ENCODE results near the gene PGLYRP4. TPM values are rescaled to one million over a fixed set of nuclear protein-coding genes. Genes with fewer than 3 reads are reported as not detected.
A peak's percentile ranks its signal among the peaks of the same experiment; 100 is the strongest.
"Not testable (repeated sequence)": the region's sequence is repeated elsewhere in the genome, so short reads cannot be mapped to it uniquely, and the experiment has no call there.

Gene PGLYRP4
- total RNA-seq, 2 donors from 2014 or later, result not detected

GRCh38 chr1:153357853-153358690, 9.4 kb upstream of the PGLYRP4 start, which contains the start of gene S100A9:
Gene S100A9, plus strand, starts transcription at chr1:153357854. Its CDS starts 430 bp downstream, at chr1:153358284.
- Mint-ChIP-seq H3K27ac (peak within 1 kb of the TSS; percentile 82), H3K36me3 (ENCODE audit: low read depth) (peaks cover 7% of the 10 kb centered on the region), H3K27me3 (peaks cover 19% of the 10 kb centered on the region), H3K4me1 (peaks cover 26% of the 10 kb centered on the region), H3K4me3 (peak within 1 kb of the TSS; percentile 83)
- DNase-seq (no peak), ATAC-seq (no peak)
- H3K9me3 ChIP-seq (ENCODE audit: control insufficient read depth, low read length, poor library complexity, severe bottlenecking), result no peaks in the 10 kb centered on the region

- DNase-seq, result no peak
- Mint-ChIP-seq H3K4me3 (peak overlapping the region; percentile 83), H3K27me3 (peaks cover 20% of the 10 kb centered on the region), H3K4me1 (peaks cover 30% of the 10 kb centered on the region), H3K36me3 (ENCODE audit: low read depth) (peaks cover 6% of the 10 kb centered on the region), H3K27ac (peak overlapping the region; percentile 82)
- peak; percentile 40 for ATAC-seq
- H3K9me3 ChIP-seq (ENCODE audit: control insufficient read depth, low read length, poor library complexity, severe bottlenecking), result no peaks in the 10 kb centered on the region
Measured at GRCh38 chr1:153357076-153357852, 8.6 kb upstream of the PGLYRP4 start.

- Mint-ChIP-seq H3K27ac (no peak overlapping the region), H3K4me3 (peak overlapping the region; percentile 39), H3K4me1 (peaks cover 30% of the 10 kb centered on the region), H3K36me3 (ENCODE audit: low read depth) (peaks cover 6% of the 10 kb centered on the region), H3K27me3 (peaks cover 20% of the 10 kb centered on the region)
- ATAC-seq (no peak), DNase-seq (no peak)
- H3K9me3 ChIP-seq (ENCODE audit: control insufficient read depth, low read length, poor library complexity, severe bottlenecking), result no peaks in the 10 kb centered on the region
Measured at GRCh38 chr1:153356392-153357075, 7.9 kb upstream of the PGLYRP4 start.

- H3K36me3 Mint-ChIP-seq (ENCODE audit: low read depth), result peaks cover 2% of the 10 kb centered on the region
- no peak overlapping the region for H3K4me3 Mint-ChIP-seq
- ATAC-seq (peak; percentile 74), DNase-seq (peak in 2 of 3 donors; percentile 15 to 19)
- peaks cover 26% of the 10 kb centered on the region for H3K4me1 Mint-ChIP-seq
- H3K27ac Mint-ChIP-seq, result no peak overlapping the region
- peaks cover 14% of the 10 kb centered on the region for H3K27me3 Mint-ChIP-seq
- no peaks in the 10 kb centered on the region for H3K9me3 ChIP-seq (ENCODE audit: control insufficient read depth, low read length, poor library complexity, severe bottlenecking)
Measured at GRCh38 chr1:153355445-153356071, 6.9 kb upstream of the PGLYRP4 start.

- Mint-ChIP-seq H3K27me3 (peaks cover 14% of the 10 kb centered on the region), H3K4me1 (peaks cover 26% of the 10 kb centered on the region), H3K4me3 (no peak overlapping the region), H3K36me3 (ENCODE audit: low read depth) (peaks cover 2% of the 10 kb centered on the region), H3K27ac (no peak overlapping the region)
- H3K9me3 ChIP-seq (ENCODE audit: control insufficient read depth, low read length, poor library complexity, severe bottlenecking), result no peaks in the 10 kb centered on the region
- ATAC-seq (no peak), DNase-seq (no peak)
Measured at GRCh38 chr1:153354515-153355193, 6.0 kb upstream of the PGLYRP4 start.

GRCh38 chr1:153353226-153353947, 4.7 kb upstream of the PGLYRP4 start:
- no peak for DNase-seq
- peak overlapping the region; percentile 7 for H3K4me3 Mint-ChIP-seq
- H3K27ac Mint-ChIP-seq, result no peak overlapping the region
- H3K4me1 Mint-ChIP-seq, result peaks cover 27% of the 10 kb centered on the region
- no peak for ATAC-seq
- peaks cover 24% of the 10 kb centered on the region for H3K27me3 Mint-ChIP-seq
- no peaks in the 10 kb centered on the region for H3K9me3 ChIP-seq (ENCODE audit: control insufficient read depth, low read length, poor library complexity, severe bottlenecking)
- peaks cover 2% of the 10 kb centered on the region for H3K36me3 Mint-ChIP-seq (ENCODE audit: low read depth)

- H3K4me1 Mint-ChIP-seq, result peaks cover 18% of the 10 kb centered on the region
- peaks cover 32% of the 10 kb centered on the region for H3K27me3 Mint-ChIP-seq
- peak; percentile 81 for ATAC-seq
- no peak overlapping the region for H3K27ac Mint-ChIP-seq
- peak; percentile 41 to 45 (median 41) for DNase-seq
- H3K36me3 Mint-ChIP-seq (ENCODE audit: low read depth), result peaks cover 2% of the 10 kb centered on the region
- no peak overlapping the region for H3K4me3 Mint-ChIP-seq
- H3K9me3 ChIP-seq (ENCODE audit: control insufficient read depth, low read length, poor library complexity, severe bottlenecking), result no peaks in the 10 kb centered on the region
Measured at GRCh38 chr1:153352523-153352922, 3.9 kb upstream of the PGLYRP4 start.

- no peaks in the 10 kb centered on the region for H3K36me3 Mint-ChIP-seq (ENCODE audit: low read depth)
- no peaks in the 10 kb centered on the region for H3K9me3 ChIP-seq (ENCODE audit: control insufficient read depth, low read length, poor library complexity, severe bottlenecking)
- H3K27ac Mint-ChIP-seq, result no peak overlapping the region
- ATAC-seq (no peak), DNase-seq (no peak)
- H3K4me1 Mint-ChIP-seq, result peaks cover 24% of the 10 kb centered on the region
- H3K27me3 Mint-ChIP-seq, result peaks cover 36% of the 10 kb centered on the region
- H3K4me3 Mint-ChIP-seq, result no peak overlapping the region
Measured at GRCh38 chr1:153350321-153350957, 1.8 kb upstream of the PGLYRP4 start.

GRCh38 chr1:153349363-153350320, 1.0 kb upstream of the PGLYRP4 start:
- H3K27me3 Mint-ChIP-seq, result peaks cover 36% of the 10 kb centered on the region
- DNase-seq (no peak), ATAC-seq (no peak)
- H3K4me1 Mint-ChIP-seq, result peaks cover 29% of the 10 kb centered on the region
- no peaks in the 10 kb centered on the region for H3K9me3 ChIP-seq (ENCODE audit: control insufficient read depth, low read length, poor library complexity, severe bottlenecking)
- no peaks in the 10 kb centered on the region for H3K36me3 Mint-ChIP-seq (ENCODE audit: low read depth)
- H3K4me3 Mint-ChIP-seq, result no peak overlapping the region
- H3K27ac Mint-ChIP-seq, result no peak overlapping the region

- no peaks in the 10 kb centered on the region for H3K9me3 ChIP-seq (ENCODE audit: control insufficient read depth, low read length, poor library complexity, severe bottlenecking)
- no peak for ATAC-seq
- H3K4me1 Mint-ChIP-seq, result peaks cover 39% of the 10 kb centered on the region
- H3K36me3 Mint-ChIP-seq (ENCODE audit: low read depth), result no peaks in the 10 kb centered on the region
- DNase-seq, result no peak
- H3K27ac Mint-ChIP-seq, result no peak overlapping the region
- no peak overlapping the region for H3K4me3 Mint-ChIP-seq
- H3K27me3 Mint-ChIP-seq, result peaks cover 38% of the 10 kb centered on the region
Measured at GRCh38 chr1:153347856-153348255, 785 bp downstream of the PGLYRP4 start.

GRCh38 chr1:153347049-153347448, 1.6 kb downstream of the PGLYRP4 start:
- H3K9me3 ChIP-seq (ENCODE audit: control insufficient read depth, low read length, poor library complexity, severe bottlenecking); DNase-seq; ATAC-seq; H3K4me3 Mint-ChIP-seq; H3K36me3 Mint-ChIP-seq (ENCODE audit: low read depth); H3K27ac Mint-ChIP-seq: not testable (repeated sequence)
- peaks cover 37% of the 10 kb centered on the region for H3K4me1 Mint-ChIP-seq
- H3K27me3 Mint-ChIP-seq, result peaks cover 42% of the 10 kb centered on the region
